ENCODE results near the gene AUTS2.

The AUTS2 gene

GRCh38 chr7:70523249-70523988 is 925.1 kb downstream of the AUTS2 start:
- Histone ChIP-seq H3K79me2 (ENCODE audit: insufficient read depth, low read length) (no peaks in the 10 kb centered on the region), H4K20me1 (ENCODE audit: insufficient read depth, low read length) (no peaks in the 10 kb centered on the region), H2AFZ (ENCODE audit: low read length) (no peak overlapping the region), H3K27me3 (ENCODE audit: insufficient read depth, low read length) (no peaks in the 10 kb centered on the region), H3K9me2 (ENCODE audit: low read depth, low read length) (no peaks in the 10 kb centered on the region), H3K4me3 (ENCODE audit: low read depth, low read length, poor library complexity, severe bottlenecking) (no peak overlapping the region), H3K4me1 (ENCODE audit: insufficient read depth, low read length, severe bottlenecking) (no peaks in the 10 kb centered on the region), H3F3A (ENCODE audit: insufficient read depth, low read length) (no peaks in the 10 kb centered on the region), H3K4me2 (ENCODE audit: low read length) (no peak overlapping the region), H3K36me3 (ENCODE audit: insufficient read depth, low read length) (no peaks in the 10 kb centered on the region), H3K27ac (ENCODE audit: low read depth, low read length, poor library complexity, severe bottlenecking) (no peak overlapping the region), H3K9ac (ENCODE audit: low read length) (no peak overlapping the region), H3K9me3 (ENCODE audit: low read length) (no peaks in the 10 kb centered on the region)
- TF ChIP-seq EZH2 (IDR thresholded peaks at IDR 0.05; ENCODE audit: borderline replicate concordance, low read length) (no peak), CTCF (IDR thresholded peaks at IDR 0.05; ENCODE audit: low read length) (no peak)

- Histone ChIP-seq H3K36me3 (ENCODE audit: insufficient read depth, low read length) (no peaks in the 10 kb centered on the region), H3K9me3 (ENCODE audit: low read length) (no peaks in the 10 kb centered on the region), H3K9ac (ENCODE audit: low read length) (no peak overlapping the region), H3K4me1 (ENCODE audit: insufficient read depth, low read length, severe bottlenecking) (no peaks in the 10 kb centered on the region), H4K20me1 (ENCODE audit: insufficient read depth, low read length) (no peaks in the 10 kb centered on the region), H3F3A (ENCODE audit: insufficient read depth, low read length) (no peaks in the 10 kb centered on the region), H3K9me2 (ENCODE audit: low read depth, low read length) (no peaks in the 10 kb centered on the region), H2AFZ (ENCODE audit: low read length) (no peak overlapping the region), H3K27ac (ENCODE audit: low read depth, low read length, poor library complexity, severe bottlenecking) (no peak overlapping the region), H3K4me2 (ENCODE audit: low read length) (no peak overlapping the region), H3K79me2 (ENCODE audit: insufficient read depth, low read length) (no peaks in the 10 kb centered on the region), H3K27me3 (ENCODE audit: insufficient read depth, low read length) (no peaks in the 10 kb centered on the region), H3K4me3 (ENCODE audit: low read depth, low read length, poor library complexity, severe bottlenecking) (no peak overlapping the region)
- TF ChIP-seq CTCF (IDR thresholded peaks at IDR 0.05; ENCODE audit: low read length) (no peak), EZH2 (IDR thresholded peaks at IDR 0.05; ENCODE audit: borderline replicate concordance, low read length) (no peak)
Measured at GRCh38 chr7:70523989-70524351, 925.7 kb downstream of the AUTS2 start.

GRCh38 chr7:70525991-70526390 is 927.7 kb downstream of the AUTS2 start:
- H3K79me2 ChIP-seq (ENCODE audit: insufficient read depth, low read length) = no peaks in the 10 kb centered on the region
- peaks cover 2% of the 10 kb centered on the region; the same call in 1 of the 2 replicates for H3K36me3 ChIP-seq (ENCODE audit: insufficient read depth, low read length)
- no peaks in the 10 kb centered on the region for H3F3A ChIP-seq (ENCODE audit: insufficient read depth, low read length)
- H2AFZ ChIP-seq (ENCODE audit: low read length) = no peak overlapping the region
- H4K20me1 ChIP-seq (ENCODE audit: insufficient read depth, low read length) = no peaks in the 10 kb centered on the region
- H3K4me2 ChIP-seq (ENCODE audit: low read length) = no peak overlapping the region
- H3K9me2 ChIP-seq (ENCODE audit: low read depth, low read length) = no peaks in the 10 kb centered on the region
- no peak for TF ChIP-seq CTCF (IDR thresholded peaks at IDR 0.05; ENCODE audit: low read length)
- no peak for TF ChIP-seq EZH2 (IDR thresholded peaks at IDR 0.05; ENCODE audit: borderline replicate concordance, low read length)
- H3K4me1 ChIP-seq (ENCODE audit: insufficient read depth, low read length, severe bottlenecking) = no peaks in the 10 kb centered on the region
- H3K9ac ChIP-seq (ENCODE audit: low read length) = no peak overlapping the region
- H3K27me3 ChIP-seq (ENCODE audit: insufficient read depth, low read length) = no peaks in the 10 kb centered on the region
- H3K4me3 ChIP-seq (ENCODE audit: low read depth, low read length, poor library complexity, severe bottlenecking) = no peak overlapping the region
- H3K27ac ChIP-seq (ENCODE audit: low read depth, low read length, poor library complexity, severe bottlenecking) = no peak overlapping the region
- peaks cover 4% of the 10 kb centered on the region; the same call in 1 of the 2 replicates for H3K9me3 ChIP-seq (ENCODE audit: low read length)

Measured in OCI-LY1 (cell line).